NCI-H1417 (cell line): Measurements from ENCODE around the gene SSBP3.

ENCODE experiments used
- DNase-seq, 3 experiments: peaks; one replicate each; lab custom pipeline; 2025; lab: John Stamatoyannopoulos, UW

SSBP3 gene

DNA sequence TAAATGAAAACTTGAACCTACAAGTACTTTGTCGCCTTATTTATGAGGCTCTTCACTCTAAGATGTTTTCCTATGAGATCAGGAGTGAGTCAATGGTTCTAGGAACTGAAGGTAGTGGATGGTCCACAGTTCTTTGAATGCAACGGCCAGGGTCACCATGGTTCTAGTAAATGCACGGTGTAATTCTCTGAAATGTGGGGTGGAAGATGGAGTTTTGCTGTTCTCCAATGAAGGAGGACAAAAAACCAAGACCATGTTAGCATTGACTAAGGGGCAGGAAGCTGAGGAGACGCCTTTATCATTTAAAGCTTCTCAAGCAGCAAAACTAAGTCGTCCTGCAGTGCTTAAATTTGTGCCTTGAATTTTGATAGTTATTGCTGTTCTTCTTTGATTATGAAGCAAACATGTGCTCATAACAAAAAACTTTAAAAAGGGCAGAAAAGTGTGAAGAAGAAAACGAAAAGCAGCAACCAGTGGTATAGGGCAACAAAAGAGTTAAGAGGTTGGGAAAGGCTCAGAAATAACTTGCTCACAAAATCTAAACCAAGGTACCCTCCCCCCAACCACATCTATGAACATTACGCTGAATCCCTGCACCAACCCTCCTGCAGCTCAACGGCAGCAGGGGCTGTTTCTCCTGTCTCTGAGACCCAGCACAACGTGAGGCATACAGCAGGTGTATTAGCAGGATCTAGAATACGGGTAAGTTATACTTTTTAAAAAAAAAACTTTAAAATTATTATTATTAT lies 121.2 kb downstream of the SSBP3 start:
- DNase-seq = no peak

GRCh38 chr1:54283635-54284385 lies 122.4 kb downstream of the SSBP3 start:
- no peak for DNase-seq

- no peak for DNase-seq
Observed at GRCh38 chr1:54282101-54282847, 123.9 kb downstream of the SSBP3 start.

- no peak for DNase-seq
Observed at GRCh38 chr1:54280651-54281050, 125.5 kb downstream of the SSBP3 start.

GRCh38 chr1:54279457-54279856 lies 126.7 kb downstream of the SSBP3 start:
- no peak for DNase-seq

GRCh38 chr1:54278941-54279422 lies 127.2 kb downstream of the SSBP3 start:
- DNase-seq = no peak

DNA sequence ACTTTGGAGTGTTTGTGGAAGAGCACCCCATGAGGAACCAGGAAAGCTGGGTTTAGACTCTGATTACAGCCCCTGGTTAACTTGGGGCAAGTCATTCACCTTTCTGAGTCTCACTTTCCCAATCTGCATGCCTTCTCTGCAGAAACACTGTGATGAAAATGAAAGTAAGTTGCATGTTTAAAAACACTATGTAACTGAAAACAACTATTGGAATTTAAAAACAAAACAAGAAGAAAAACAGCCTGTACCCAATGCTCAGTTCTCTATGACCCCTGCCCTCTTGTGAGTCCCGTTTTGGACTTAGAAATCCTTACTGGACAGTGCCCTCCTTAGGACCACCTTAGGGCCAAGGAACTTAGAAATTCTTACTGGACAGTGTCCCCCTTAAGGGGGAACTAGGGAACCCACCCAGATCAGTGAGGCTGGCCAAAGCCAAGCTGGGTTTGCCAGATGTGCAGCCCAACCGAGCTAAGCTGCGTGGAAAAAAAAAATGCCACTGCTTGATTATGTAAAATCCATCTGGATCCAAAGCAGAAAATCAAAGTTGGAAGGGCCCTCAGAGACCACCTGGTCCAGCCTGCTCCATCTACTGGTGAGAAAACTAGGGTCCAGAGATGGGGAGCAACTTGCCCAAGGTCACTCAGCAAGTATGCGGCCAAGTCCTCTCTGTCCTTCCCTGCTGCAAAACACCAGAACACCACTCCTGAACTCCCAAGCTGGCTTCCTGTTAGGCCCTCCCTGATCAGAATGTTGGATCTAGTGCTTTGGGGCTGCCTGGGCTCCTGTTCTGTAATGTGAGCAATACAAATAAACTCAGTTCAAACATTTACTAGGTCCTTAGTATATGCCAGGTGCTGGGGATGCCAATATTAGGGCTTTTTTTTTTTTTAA lies 128.5 kb downstream of the SSBP3 start:
- no peak for DNase-seq

GRCh38 chr1:54276617-54277450 lies 129.4 kb downstream of the SSBP3 start:
- DNase-seq = no peak

GRCh38 chr1:54275349-54275748 lies 130.8 kb downstream of the SSBP3 start:
- no peak for DNase-seq

DNA sequence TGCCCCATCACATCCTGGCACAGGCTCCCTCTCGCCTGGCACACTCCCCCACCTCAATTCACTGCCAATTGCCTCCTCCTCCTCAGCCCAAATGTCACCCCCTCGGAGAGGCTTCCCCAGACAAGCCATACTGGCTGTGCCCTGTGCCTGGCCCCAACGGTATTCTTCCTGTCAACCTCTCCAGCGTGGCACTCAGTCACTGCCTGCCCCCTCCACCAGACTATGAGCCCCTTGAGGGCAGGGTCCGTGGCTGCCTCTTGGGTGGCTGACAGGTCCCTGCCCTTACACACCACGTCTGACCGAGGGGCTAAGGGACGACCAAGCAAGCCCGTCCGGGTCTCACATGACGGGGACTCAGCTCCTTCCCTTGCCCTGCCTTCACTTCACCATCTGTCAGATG lies 131.3 kb downstream of the SSBP3 start:
- no peak for DNase-seq

GRCh38 chr1:54274448-54274847 lies 131.7 kb downstream of the SSBP3 start:
- DNase-seq = peak in 2 of 3 experiments; percentile 45 to 56

DNA sequence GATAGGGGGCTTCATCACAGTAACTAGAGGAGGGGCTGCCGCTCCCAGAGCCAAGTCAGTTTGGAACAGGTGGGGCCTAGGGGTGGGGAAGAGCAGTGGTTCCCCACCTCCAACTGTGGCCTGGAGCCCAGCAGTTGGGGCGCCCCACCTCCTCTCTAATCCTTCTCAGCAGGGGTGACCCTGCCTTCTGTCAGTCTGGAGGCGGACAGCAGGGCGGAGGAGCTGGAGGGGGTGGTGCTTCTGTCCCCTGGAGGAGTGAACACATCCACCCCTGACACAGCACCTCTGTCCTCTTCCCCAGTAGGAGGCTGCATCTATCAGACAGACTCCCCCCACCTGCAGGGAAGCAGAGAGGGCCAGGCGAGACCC lies 132.4 kb downstream of the SSBP3 start:
- peak in 2 of 3 experiments; percentile 51 to 67 for DNase-seq

DNA sequence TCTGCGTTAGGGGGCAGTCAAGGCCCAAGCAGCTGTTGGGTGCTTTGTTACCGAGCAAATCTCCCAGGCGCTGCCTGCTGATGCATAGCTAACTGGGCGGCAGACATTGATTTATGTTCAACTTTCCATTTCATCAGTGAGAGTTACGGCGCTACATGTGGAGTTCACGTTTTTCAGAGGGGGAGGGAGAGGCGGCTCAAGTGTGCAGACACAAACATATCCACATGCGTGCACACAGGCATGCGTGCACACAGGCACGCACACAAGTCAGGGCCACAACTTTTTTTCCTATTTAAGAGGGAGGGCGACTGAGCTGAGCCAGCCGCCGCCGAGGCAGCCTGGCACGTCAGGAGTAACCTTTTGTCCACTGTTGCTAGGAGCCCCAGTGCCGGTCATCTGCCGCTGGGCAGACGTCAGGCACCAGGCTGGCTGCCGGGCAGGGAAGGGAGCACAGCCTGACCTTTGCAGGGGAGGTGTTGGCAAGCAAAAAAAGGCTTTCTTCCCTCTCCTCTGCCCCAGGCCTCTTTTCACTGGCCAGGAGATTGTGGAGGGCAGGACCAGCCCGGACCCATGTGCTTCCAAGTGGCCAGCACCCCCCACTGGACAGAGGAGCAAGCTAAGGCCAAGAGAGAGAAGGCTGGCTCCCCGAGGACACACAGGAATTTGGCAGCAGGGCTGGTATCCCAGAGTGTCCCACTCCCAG lies 133.0 kb downstream of the SSBP3 start:
- DNase-seq = peak; percentile 82 to 95 (median 85)

DNA sequence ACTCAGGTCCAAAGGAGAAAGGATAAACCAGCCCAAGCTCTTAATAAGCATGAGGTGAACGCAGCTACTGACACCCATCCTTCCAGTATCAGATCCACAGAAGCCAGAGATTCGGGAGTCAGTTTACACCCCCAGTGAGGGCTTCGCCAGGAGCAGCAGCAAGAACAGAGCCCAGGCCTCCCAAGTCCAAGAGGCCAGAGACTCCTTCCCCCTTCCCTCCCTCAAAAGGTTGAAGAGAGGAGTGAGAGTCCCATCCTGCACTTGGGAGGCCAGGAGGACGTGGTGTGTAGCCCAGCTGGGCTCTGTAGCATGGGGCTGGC lies 133.5 kb downstream of the SSBP3 start:
- no peak for DNase-seq

DNA sequence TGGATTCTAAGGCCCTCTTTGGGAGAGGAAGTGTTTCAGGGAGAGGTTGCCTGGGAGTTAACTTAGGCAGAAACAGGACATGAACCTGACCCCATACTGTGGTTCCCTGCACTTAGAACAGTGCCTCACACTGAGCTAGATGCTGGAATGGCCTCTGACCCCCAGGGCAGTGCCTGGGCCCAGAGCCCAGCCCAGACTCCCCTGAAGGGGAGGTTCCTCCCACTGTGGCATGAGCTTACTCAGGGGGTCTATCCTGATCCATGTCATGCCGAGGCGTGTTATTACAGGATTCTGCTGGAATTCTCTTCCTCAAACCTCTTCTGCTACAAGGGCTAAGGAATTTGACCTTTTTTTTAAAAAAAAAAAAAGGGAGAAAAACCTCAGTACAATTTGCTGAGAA lies 134.1 kb downstream of the SSBP3 start:
- DNase-seq = no peak

GRCh38 chr1:54271341-54271740 lies 134.9 kb downstream of the SSBP3 start:
- no peak for DNase-seq

DNA sequence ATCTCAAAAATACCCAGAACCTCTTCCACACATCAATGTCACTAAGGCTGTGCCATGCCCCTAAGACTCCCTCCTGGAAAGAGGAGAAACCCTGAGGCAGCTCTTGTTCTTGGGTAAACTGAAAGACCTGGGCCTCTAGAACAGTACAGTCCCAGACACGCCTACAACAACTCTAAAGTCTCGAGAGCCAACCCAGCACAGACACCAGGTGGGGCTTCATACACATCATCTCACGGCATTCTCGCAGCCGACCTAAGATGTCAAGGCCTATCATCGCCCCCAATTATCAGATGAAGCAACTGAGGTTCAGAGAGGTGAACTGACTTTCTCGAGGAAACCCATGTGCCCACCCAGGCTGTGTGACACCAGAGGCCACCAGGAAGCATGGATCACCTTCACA lies 135.7 kb downstream of the SSBP3 start:
- no peak for DNase-seq

DNA sequence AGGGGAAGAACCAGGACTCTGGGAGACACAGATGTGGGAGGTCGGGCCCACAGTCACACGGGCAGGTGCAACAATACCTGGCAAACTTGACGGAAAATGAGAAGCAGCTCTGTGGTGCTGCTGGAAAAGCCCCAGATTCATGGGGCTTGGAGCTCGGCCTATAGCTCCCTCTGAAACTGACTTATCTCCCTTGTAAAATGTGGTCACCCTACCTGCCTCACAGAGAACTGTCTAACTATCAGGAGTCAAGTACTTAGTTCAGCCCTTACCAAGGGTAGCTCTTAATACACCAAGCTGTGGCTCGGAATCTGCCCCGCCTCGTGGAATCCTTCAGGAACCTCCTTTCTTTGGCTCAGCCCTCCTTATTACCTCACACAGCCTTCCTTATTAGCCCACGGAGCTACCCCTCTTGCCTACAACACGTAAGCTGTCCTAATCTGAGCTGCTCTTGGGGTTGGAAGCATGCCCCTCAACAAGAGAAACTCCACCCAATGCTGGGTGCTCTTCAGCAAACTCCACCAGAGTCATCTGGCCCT lies 137.4 kb downstream of the SSBP3 start:
- no peak for DNase-seq

DNA sequence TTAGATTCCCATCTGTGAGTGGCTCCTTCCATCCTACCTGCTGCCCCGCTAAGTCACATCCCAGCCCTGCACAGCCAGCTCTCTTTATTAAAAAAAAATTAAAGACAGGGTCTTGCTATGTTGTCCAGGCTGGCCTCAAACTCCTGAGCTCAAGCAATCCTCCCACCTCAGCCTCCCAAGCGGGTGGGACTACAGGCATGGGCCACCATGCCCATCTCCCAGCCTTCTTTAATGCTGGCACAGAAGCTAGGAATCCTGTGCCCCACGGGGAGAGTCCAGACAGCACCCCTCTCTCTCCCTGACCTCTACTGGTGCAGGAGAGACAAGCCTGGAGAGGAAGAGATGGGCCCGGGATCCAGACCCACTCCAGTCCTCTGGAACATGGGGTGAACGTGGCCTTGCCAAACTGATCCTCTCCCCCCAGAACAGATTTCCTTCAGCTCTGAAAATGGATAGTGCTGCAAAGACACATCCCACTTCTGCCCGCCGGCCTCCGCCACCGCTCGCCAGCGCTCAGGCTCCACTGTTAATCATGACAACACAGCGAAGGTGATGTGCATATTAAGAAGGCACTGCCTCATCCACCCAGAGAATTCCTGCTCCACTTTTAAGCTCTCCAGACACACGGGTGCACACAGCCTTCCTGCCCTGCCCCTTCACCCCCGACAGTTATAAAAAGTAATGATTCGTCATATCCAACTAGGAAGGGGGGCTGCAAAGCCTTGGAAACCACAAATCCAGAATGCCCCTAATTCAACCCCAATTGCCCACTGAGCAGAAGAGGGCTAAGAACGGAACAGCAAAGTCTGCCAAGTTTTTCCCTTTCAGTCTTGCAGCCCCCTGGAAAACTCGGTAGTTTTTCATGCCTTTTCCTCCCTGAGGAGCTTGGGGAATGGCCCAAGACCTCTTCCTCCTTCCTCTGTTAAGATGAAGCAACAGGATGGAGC lies 138.1 kb downstream of the SSBP3 start:
- DNase-seq = no peak
